Esophagus squamous epithelium (tissue), 4 donors: Measurements from ENCODE around the gene PLCH2.

ENCODE experiments used
- POLR2A ChIP-seq, 4 donors: fragments of 450-650 bp; IDR thresholded peaks; one replicate each; pipeline ENCODE4 v1.6.1; 2017; ENCODE audit warnings: antibody characterized with exemption in 4 of 4, mild to moderate bottlenecking in 4 of 4, moderate library complexity in 3 of 4
- TF ChIP-seq, protein P1 (sequence below), 6 experiments: fragments of 450-650 bp in 4 of 6; fragments of 200-600 bp in 2 of 6; sonication (generic) in 2 of 6; IDR thresholded peaks; one replicate each; pipeline ENCODE4 v1.5.1; 2016 to 2019; ENCODE audit warnings: antibody characterized with exemption in 6 of 6, mild to moderate bottlenecking in 4 of 6, moderate library complexity in 4 of 6

- TF ChIP-seq, protein P1, sequence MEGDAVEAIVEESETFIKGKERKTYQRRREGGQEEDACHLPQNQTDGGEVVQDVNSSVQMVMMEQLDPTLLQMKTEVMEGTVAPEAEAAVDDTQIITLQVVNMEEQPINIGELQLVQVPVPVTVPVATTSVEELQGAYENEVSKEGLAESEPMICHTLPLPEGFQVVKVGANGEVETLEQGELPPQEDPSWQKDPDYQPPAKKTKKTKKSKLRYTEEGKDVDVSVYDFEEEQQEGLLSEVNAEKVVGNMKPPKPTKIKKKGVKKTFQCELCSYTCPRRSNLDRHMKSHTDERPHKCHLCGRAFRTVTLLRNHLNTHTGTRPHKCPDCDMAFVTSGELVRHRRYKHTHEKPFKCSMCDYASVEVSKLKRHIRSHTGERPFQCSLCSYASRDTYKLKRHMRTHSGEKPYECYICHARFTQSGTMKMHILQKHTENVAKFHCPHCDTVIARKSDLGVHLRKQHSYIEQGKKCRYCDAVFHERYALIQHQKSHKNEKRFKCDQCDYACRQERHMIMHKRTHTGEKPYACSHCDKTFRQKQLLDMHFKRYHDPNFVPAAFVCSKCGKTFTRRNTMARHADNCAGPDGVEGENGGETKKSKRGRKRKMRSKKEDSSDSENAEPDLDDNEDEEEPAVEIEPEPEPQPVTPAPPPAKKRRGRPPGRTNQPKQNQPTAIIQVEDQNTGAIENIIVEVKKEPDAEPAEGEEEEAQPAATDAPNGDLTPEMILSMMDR (IDR thresholded peaks at IDR 0.05) = no peak
- TF ChIP-seq POLR2A (IDR thresholded peaks at IDR 0.05) = no peak
These were observed 62.3 kb downstream of the PLCH2 start for GRCh38 chr1:2538376-2538775.
